MM.1S (cell line): Measurements from ENCODE around the gene FMN2.

ENCODE experiments used
- DNase-seq: peaks from one replicate; pipeline ENCODE4 v3.0.0-alpha.2; 2015
- H2AFZ ChIP-seq: fragments of 300-600 bp; sonication (generic); 2 replicates; pipeline ENCODE4 v1.6.0; 2016; ENCODE audit warnings: antibody characterized with exemption, low read length
- H3F3A ChIP-seq: fragments of 300-600 bp; sonication (generic); 2 replicates; pipeline ENCODE4 v1.6.1; 2016; ENCODE audit warnings: mild to moderate bottlenecking, antibody characterized with exemption, low read length, moderate library complexity, mixed read lengths; ENCODE audit not compliant: insufficient read depth
- H3K27ac ChIP-seq: fragments of 300-600 bp; sonication (generic); 2 replicates; pipeline ENCODE4 v1.5.1; 2016; ENCODE audit warnings: mild to moderate bottlenecking, low read length
- H3K27me3 ChIP-seq: fragments of 300-600 bp; sonication (generic); replicated peaks from 2 replicates; pipeline ENCODE4 v1.6.0; 2016; ENCODE audit warnings: low read length; ENCODE audit not compliant: insufficient read depth
- H3K36me3 ChIP-seq: fragments of 300-600 bp; sonication (generic); replicated peaks from 2 replicates; pipeline ENCODE4 v1.6.1; 2016; ENCODE audit warnings: mild to moderate bottlenecking, low read length, mixed read lengths; ENCODE audit not compliant: insufficient read depth
- H3K4me1 ChIP-seq: fragments of 300-600 bp; sonication (generic); 2 replicates; pipeline ENCODE4 v1.6.1; 2016; ENCODE audit warnings: low read length, mixed read lengths
- H3K4me2 ChIP-seq: fragments of 300-600 bp; sonication (generic); 2 replicates; pipeline ENCODE4 v1.6.0; 2016; ENCODE audit warnings: low read depth, low read length
- H3K4me3 ChIP-seq: fragments of 300-600 bp; sonication (generic); 2 replicates; pipeline ENCODE4 v1.5.1; 2016; ENCODE audit warnings: low read length, mixed read lengths
- H3K79me2 ChIP-seq: fragments of 300-600 bp; sonication (generic); 2 replicates; pipeline ENCODE4 v1.6.1; 2016; ENCODE audit warnings: mixed run types, low read length, mixed read lengths
- H3K9ac ChIP-seq: fragments of 300-600 bp; sonication (generic); 2 replicates; pipeline ENCODE4 v1.6.1; 2016; ENCODE audit warnings: low read length, mixed read lengths
- H3K9me2 ChIP-seq: fragments of 300-600 bp; sonication (generic); replicated peaks from 2 replicates; pipeline ENCODE4 v1.6.1; 2016; ENCODE audit warnings: mild to moderate bottlenecking, low read length, mixed read lengths; ENCODE audit not compliant: insufficient read depth
- H3K9me3 ChIP-seq: fragments of 300-600 bp; sonication (generic); replicated peaks from 2 replicates; pipeline ENCODE4 v1.6.1; 2016; ENCODE audit warnings: mild to moderate bottlenecking, low read length, mixed read lengths; ENCODE audit not compliant: insufficient read depth
- H4K20me1 ChIP-seq: fragments of 300-600 bp; sonication (generic); 2 replicates; pipeline ENCODE4 v1.6.1; 2016; ENCODE audit warnings: mild to moderate bottlenecking, low read length, moderate library complexity, mixed read lengths; ENCODE audit not compliant: insufficient read depth
- CTCF ChIP-seq: fragments of 300-600 bp; sonication (generic); IDR thresholded peaks from 2 replicates; pipeline ENCODE4 v1.5.1; 2016; ENCODE audit warnings: antibody characterized with exemption, low read length, mixed read lengths
- EZH2 ChIP-seq: fragments of 300-600 bp; sonication (generic); optimal IDR thresholded peaks from 2 replicates; pipeline ENCODE3; 2017; ENCODE audit warnings: low read depth, mild to moderate bottlenecking, antibody characterized with exemption, low read length, mixed read lengths
- EZH2phosphoT487 ChIP-seq: fragments of 300-600 bp; sonication (generic); IDR thresholded peaks from 2 replicates; pipeline ENCODE4 v1.6.1; 2018; ENCODE audit warnings: antibody characterized with exemption, low read length

The FMN2 gene

DNA sequence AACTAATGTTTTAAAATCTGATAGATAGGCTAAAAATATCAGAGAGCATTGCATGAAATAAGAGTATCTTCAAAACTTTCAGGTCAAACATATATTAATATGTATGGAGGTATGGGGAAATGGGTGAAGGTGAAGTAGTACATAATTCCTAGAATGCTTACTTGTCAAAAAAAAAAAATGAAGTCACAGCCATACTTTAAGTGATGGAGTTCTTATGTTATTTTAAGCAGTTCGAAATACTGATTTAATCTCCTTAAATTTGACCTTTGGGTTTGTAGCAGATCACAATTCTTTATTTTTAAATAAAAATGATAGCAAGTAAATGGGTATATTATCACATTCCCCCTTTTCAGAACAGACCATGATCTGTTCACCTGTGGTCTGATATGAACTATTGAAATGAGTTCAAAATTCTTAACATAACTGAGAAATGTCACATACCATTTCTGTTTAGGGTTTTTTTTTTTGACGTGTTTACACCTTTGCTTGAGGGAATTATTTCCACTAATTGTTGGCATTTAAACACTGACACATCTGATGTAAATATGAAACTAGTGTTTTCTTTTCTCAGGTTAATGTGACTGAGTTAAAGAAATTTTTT lies 300.1 kb downstream of the FMN2 start:
- Histone ChIP-seq H3K4me1 (no peaks in the 10 kb centered on the region), H3K27ac (no peak overlapping the region), H3K4me2 (no peak overlapping the region), H3F3A (no peaks in the 10 kb centered on the region), H3K9ac (no peak overlapping the region), H3K9me2 (no peaks in the 10 kb centered on the region), H3K4me3 (no peak overlapping the region), H4K20me1 (no peaks in the 10 kb centered on the region), H3K36me3 (no peaks in the 10 kb centered on the region), H3K9me3 (no peaks in the 10 kb centered on the region), H2AFZ (no peak overlapping the region), H3K79me2 (no peaks in the 10 kb centered on the region), H3K27me3 (no peaks in the 10 kb centered on the region)
- DNase-seq, result no peak
- TF ChIP-seq CTCF (no peak), EZH2phosphoT487 (no peak), EZH2 (no peak)

DNA sequence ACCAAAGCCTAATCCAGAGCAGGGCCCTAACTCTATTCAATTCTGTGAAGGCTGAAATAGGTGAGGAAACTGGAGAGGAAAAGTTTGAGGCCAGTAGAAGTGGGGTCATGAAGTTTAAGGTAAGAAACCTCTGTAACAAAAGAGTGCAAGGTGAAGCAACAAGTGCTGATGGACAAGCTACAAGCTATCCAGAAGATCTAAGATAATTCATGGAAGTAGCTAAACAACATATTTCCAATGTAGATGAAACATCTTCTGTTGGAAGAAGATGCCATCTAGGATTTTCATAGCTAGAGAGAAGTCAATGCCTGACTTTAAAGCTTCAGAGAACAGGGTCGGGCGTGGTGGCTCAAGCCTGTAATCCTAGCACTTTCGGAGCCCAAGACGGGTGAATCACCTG lies 302.7 kb downstream of the FMN2 start:
- H3K27me3 ChIP-seq, result no peaks in the 10 kb centered on the region
- no peak overlapping the region for H2AFZ ChIP-seq
- H3K9me3 ChIP-seq, result no peaks in the 10 kb centered on the region
- H3K79me2 ChIP-seq, result no peaks in the 10 kb centered on the region
- no peaks in the 10 kb centered on the region for H3K9me2 ChIP-seq
- H3K4me3 ChIP-seq, result no peak overlapping the region
- no peaks in the 10 kb centered on the region for H4K20me1 ChIP-seq
- no peaks in the 10 kb centered on the region for H3F3A ChIP-seq
- no peaks in the 10 kb centered on the region for H3K36me3 ChIP-seq
- no peak overlapping the region for H3K27ac ChIP-seq
- no peak overlapping the region for H3K9ac ChIP-seq
- no peaks in the 10 kb centered on the region for H3K4me1 ChIP-seq
- no peak for TF ChIP-seq CTCF
- no peak for TF ChIP-seq EZH2
- TF ChIP-seq EZH2phosphoT487, result no peak
- no peak for DNase-seq
- H3K4me2 ChIP-seq, result no peak overlapping the region

- Histone ChIP-seq H3K9me3 (no peaks in the 10 kb centered on the region), H3K27ac (no peak overlapping the region), H3K27me3 (no peaks in the 10 kb centered on the region), H3K4me3 (no peak overlapping the region), H3F3A (no peaks in the 10 kb centered on the region), H3K4me2 (no peak overlapping the region), H4K20me1 (no peaks in the 10 kb centered on the region), H3K9me2 (no peaks in the 10 kb centered on the region), H3K79me2 (no peaks in the 10 kb centered on the region), H2AFZ (no peak overlapping the region), H3K4me1 (no peaks in the 10 kb centered on the region), H3K36me3 (no peaks in the 10 kb centered on the region), H3K9ac (no peak overlapping the region)
- no peak for TF ChIP-seq CTCF
- TF ChIP-seq EZH2, result no peak
- no peak for TF ChIP-seq EZH2phosphoT487
- no peak for DNase-seq
These were observed 303.7 kb downstream of the FMN2 start for GRCh38 chr1:240395336-240395735.
